Bronchial epithelial cell (primary cell): ENCODE data around the gene GRIN2C. TPM values are rescaled to one million over a fixed set of nuclear protein-coding genes. Genes with fewer than 3 reads are reported as not detected.
A peak's percentile ranks its signal among the peaks of the same experiment; 100 is the strongest.

ENCODE experiments used
- DNase-seq: peaks from one replicate; pipeline ENCODE4 v3.0.0-alpha.2; 2010; ENCODE audit warnings: low read depth
- FAIRE-seq: peaks from 2 replicates; lab custom pipeline; 2011; peaks lifted over from hg19 to GRCh38; lab: Jason Lieb, UNC
- H3K27me3 ChIP-seq: 2 replicates; pipeline ENCODE4 v1.5.1; 2011; ENCODE audit warnings: low read length; ENCODE audit not compliant: control insufficient read depth, insufficient read depth
- H3K36me3 ChIP-seq: 2 replicates; pipeline ENCODE4 v1.5.1; 2011; ENCODE audit warnings: low read length; ENCODE audit not compliant: control insufficient read depth, insufficient read depth
- H3K4me3 ChIP-seq: 2 replicates; pipeline ENCODE4 v1.5.1; 2011; ENCODE audit warnings: mild to moderate bottlenecking, low read depth, low read length, control low read depth
- CTCF ChIP-seq: IDR thresholded peaks from 2 replicates; pipeline ENCODE4 v1.5.1; 2011; ENCODE audit warnings: mild to moderate bottlenecking, moderate library complexity, low read length, control low read depth, inconsistent platforms; ENCODE audit not compliant: insufficient read depth, severe bottlenecking
- total RNA-seq: library from RNA; depleted of rRNA; stranded (reverse); fragments of >200 nt; gene quantifications from 2 replicates; pipeline ENCODE4 v1.2.1, GENCODE V29; 2014

GRIN2C gene
- total RNA-seq, 1 donor from 2014 or later = under 0.01 TPM

DNA sequence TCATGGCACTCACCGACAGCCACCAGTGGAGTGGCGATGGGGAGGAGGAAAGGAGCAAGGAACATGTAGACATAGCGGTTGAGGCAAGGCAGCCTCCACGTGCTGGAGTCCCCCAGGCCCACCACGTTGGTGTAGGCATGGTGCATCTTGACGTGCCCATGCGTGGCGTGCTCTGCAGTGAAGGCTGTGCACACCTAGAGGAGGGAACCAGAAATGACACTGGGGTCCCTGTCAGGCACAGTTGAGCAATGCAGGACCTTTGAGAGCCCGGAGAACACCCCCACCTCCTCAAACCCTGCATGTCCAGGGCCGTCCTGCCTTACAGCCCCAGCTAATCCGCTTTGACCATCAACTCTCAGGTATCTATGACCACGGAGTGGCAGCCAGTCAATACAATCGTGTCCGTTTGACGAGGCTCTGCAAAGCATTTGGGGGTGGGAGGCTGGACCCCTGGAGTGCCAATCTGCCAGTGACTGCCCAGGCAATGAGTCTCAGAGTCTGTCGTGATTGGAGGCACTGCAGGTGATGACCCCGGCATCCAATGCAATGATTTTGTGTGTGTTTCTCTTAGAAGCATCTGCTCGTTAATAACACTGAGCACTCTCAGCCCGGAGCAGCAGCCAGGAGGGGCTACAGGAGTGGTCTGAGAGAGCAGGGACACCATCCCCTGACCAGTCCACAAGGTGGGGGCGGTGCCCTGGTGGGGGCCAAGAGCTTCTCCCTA is 23.0 kb upstream of the GRIN2C start:
- H3K36me3 ChIP-seq = no peaks in the 10 kb centered on the region
- no peak for TF ChIP-seq CTCF
- H3K27me3 ChIP-seq = no peaks in the 10 kb centered on the region
- H3K4me3 ChIP-seq = no peak overlapping the region
- no peak for FAIRE-seq
- DNase-seq = no peak

GRCh38 chr17:74881073-74881472 is 21.4 kb upstream of the GRIN2C start:
- H3K36me3 ChIP-seq = no peaks in the 10 kb centered on the region
- H3K4me3 ChIP-seq = no peak overlapping the region
- DNase-seq = no peak
- no peaks in the 10 kb centered on the region for H3K27me3 ChIP-seq
- no peak for FAIRE-seq
- TF ChIP-seq CTCF = no peak

DNA sequence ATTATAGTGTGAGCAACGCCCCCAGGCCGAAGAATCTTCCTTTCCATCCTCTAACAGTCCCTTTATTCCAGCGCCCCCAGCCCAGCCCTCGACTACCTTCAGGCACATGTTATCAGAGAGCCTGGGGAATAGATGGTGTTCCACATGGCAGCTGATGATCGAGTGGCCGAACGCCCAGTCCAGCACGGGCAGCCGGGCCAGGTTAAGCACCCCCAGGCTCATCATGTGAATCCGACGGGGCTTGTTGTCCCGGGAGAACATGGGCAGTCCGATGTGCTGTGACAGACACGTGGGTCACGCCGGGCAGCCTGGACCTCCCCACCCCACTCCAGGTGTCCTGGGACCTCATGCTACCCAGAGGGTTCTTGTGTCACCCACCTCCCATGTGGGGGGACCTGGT is 19.6 kb upstream of the GRIN2C start:
- FAIRE-seq = no peak
- Histone ChIP-seq H3K4me3 (no peak overlapping the region), H3K27me3 (no peaks in the 10 kb centered on the region), H3K36me3 (no peaks in the 10 kb centered on the region)
- DNase-seq = no peak
- no peak for TF ChIP-seq CTCF

DNA sequence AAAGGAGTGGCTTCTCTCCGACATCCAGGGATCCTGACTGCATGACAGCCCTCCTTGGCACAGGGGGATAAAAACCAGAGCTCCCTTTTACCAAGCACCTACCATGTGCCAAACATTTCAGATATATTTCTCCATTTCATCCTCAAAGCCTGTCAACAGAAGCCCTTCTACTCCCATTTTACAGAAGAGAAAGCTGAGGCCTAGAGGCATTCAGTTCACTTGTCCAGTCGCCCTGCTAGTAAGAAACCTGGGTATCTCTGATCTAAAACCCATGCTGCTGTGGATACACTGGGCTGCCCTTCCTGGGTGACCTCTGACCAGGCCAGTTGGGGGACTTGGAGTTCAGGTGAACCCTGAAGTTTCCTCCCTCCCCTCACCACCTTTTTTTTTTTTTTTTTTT is 19.0 kb upstream of the GRIN2C start:
- DNase-seq (no peak), FAIRE-seq (no peak)
- no peak for TF ChIP-seq CTCF
- Histone ChIP-seq H3K27me3 (no peaks in the 10 kb centered on the region), H3K36me3 (no peaks in the 10 kb centered on the region), H3K4me3 (no peak overlapping the region)

GRCh38 chr17:74877592-74878548 is 18.2 kb upstream of the GRIN2C start:
- no peak for FAIRE-seq
- H3K4me3 ChIP-seq = no peak overlapping the region
- DNase-seq = peak; percentile 83
- no peaks in the 10 kb centered on the region for H3K36me3 ChIP-seq
- no peaks in the 10 kb centered on the region for H3K27me3 ChIP-seq
- TF ChIP-seq CTCF = no peak
